PC-9 (cell line): ENCODE results near the gene PIWIL4. TPM values are rescaled to one million over a fixed set of nuclear protein-coding genes. Genes with fewer than 3 reads are reported as not detected.

Source experiments
- BruUV-seq: library from RNA; stranded (reverse); fragments of 400-500 nt; replicated peaks from 2 replicates; lab custom pipeline; 2021; lab: Mats Ljungman, UMichigan
- CTCF ChIA-PET: fragments of 300-600 bp; sonication (Branson Sonifier 250); formaldehyde crosslinking; loops from one replicate; lab custom pipeline; 2022; ENCODE audit warnings: antibody characterized with exemption; lab: Charles Lee
- POLR2A ChIA-PET: fragments of 300-600 bp; sonication (Branson Sonifier 250); formaldehyde crosslinking; loops from one replicate; lab custom pipeline; 2022; ENCODE audit warnings: antibody characterized with exemption; ENCODE audit not compliant: unreplicated experiment; lab: Charles Lee
- DNase-seq, 2 experiments: peaks; one replicate each; pipeline versions ENCODE4 v3.0.0 to v3.0.0-alpha.2; 2015 to 2022; ENCODE audit warnings: mixed read lengths in 1 of 2
- H2AFZ ChIP-seq: fragments of 200-600 bp; sonication (generic); 2 replicates; pipeline ENCODE4 v1.8.1; 2017; ENCODE audit warnings: antibody characterized with exemption
- H3F3A ChIP-seq: fragments of 200-600 bp; sonication (generic); 2 replicates; pipeline ENCODE4 v1.8.1; 2017; ENCODE audit warnings: antibody characterized with exemption, mild to moderate bottlenecking, low read depth; ENCODE audit not compliant: insufficient read depth
- H3K27ac ChIP-seq: fragments of 200-600 bp; sonication (generic); 2 replicates; pipeline ENCODE4 v1.6.1; 2016; ENCODE audit warnings: mixed run types
- H3K27me3 ChIP-seq: fragments of 200-600 bp; sonication (generic); 2 replicates; pipeline ENCODE4 v1.6.1; 2016; ENCODE audit warnings: low read depth, mixed run types; ENCODE audit not compliant: insufficient read depth
- H3K36me3 ChIP-seq: fragments of 200-600 bp; sonication (generic); 2 replicates; pipeline ENCODE4 v1.6.1; 2016; ENCODE audit warnings: low read depth, mixed run types
- H3K4me1 ChIP-seq: fragments of 200-600 bp; sonication (generic); replicated peaks from 2 replicates; pipeline ENCODE4 v1.6.1; 2016; ENCODE audit warnings: mixed run types; ENCODE audit not compliant: insufficient read depth
- H3K4me2 ChIP-seq: fragments of 200-600 bp; sonication (generic); 2 replicates; pipeline ENCODE4 v1.6.1; 2017; ENCODE audit warnings: mixed run types
- H3K4me3 ChIP-seq: fragments of 200-600 bp; sonication (generic); 2 replicates; pipeline ENCODE4 v1.6.1; 2016; ENCODE audit warnings: mixed run types
- H3K79me2 ChIP-seq: fragments of 200-600 bp; sonication (generic); 2 replicates; pipeline ENCODE4 v1.6.1; 2017; ENCODE audit warnings: low read depth, mixed run types
- H3K9me2 ChIP-seq: fragments of 200-600 bp; sonication (generic); 2 replicates; pipeline ENCODE4 v1.8.1; 2017; ENCODE audit warnings: mild to moderate bottlenecking; ENCODE audit not compliant: insufficient read depth
- H3K9me3 ChIP-seq: fragments of 200-600 bp; sonication (generic); 2 replicates; pipeline ENCODE4 v1.8.1; 2016; ENCODE audit warnings: low read depth; ENCODE audit not compliant: insufficient read depth
- H4K20me1 ChIP-seq: fragments of 200-600 bp; sonication (generic); 2 replicates; pipeline ENCODE4 v1.8.1; 2017; ENCODE audit not compliant: insufficient read depth
- CTCF ChIP-seq: fragments of 200-600 bp; sonication (generic); conservative IDR thresholded peaks from 2 replicates; pipeline ENCODE4 v1.6.1; 2017; ENCODE audit warnings: mixed run types, antibody characterized with exemption, mild to moderate bottlenecking, moderate library complexity
- EZH2 ChIP-seq: fragments of 200-600 bp; sonication (generic); IDR thresholded peaks from 2 replicates; pipeline ENCODE4 v1.8.0; 2017; ENCODE audit warnings: antibody characterized with exemption, low read depth
- intact Hi-C: fragments of 100-400 bp; cut with micrococcal nuclease; formaldehyde crosslinking; loops from one replicate; pipeline ENCODE4 v1.10.0; 2022; ENCODE audit not compliant: unreplicated experiment
- total RNA-seq: library from RNA; stranded (reverse); gene quantifications from 2 replicates; pipeline ENCODE4 v1.2.3, GENCODE V29; 2021

PIWIL4 gene
- total RNA-seq, 1 experiment from 2014 or later: 0.26 TPM

- intact Hi-C loops: no loop called here
- Histone ChIP-seq H3K4me3 (no peak overlapping the region), H3F3A (peaks cover 31% of the 10 kb centered on the region), H3K79me2 (no peaks in the 10 kb centered on the region), H3K27me3 (no peaks in the 10 kb centered on the region), H3K36me3 (no peaks in the 10 kb centered on the region), H2AFZ (no peak overlapping the region), H3K27ac (peak overlapping the region; percentile 60), H4K20me1 (no peaks in the 10 kb centered on the region), H3K4me2 (peak overlapping the region; percentile 48), H3K9me3 (peaks cover 20% of the 10 kb centered on the region), H3K9me2 (no peaks in the 10 kb centered on the region), H3K4me1 (peaks cover 45% of the 10 kb centered on the region)
- ChIA-PET CTCF (interaction anchor here (0.9 kb wide), 1 partner anchor 39 kb away, joined by 6 read pairs; no protein-coding TSS in a partner anchor), POLR2A (interaction anchor here (0.6 to 0.7 kb wide), 5 partner anchors 16 to 569 kb away, joined by 3 to 9 read pairs (median 3); partner anchors contain the start of gene SESN3)
- BruUV-seq: no TSS peak
- TF ChIP-seq CTCF: no peak
- no peak for TF ChIP-seq EZH2
- DNase-seq: peak in 1 of 2 experiments; percentile 77
Observed at GRCh38 chr11:94662065-94662779, 95.1 kb downstream of the PIWIL4 start.

DNA sequence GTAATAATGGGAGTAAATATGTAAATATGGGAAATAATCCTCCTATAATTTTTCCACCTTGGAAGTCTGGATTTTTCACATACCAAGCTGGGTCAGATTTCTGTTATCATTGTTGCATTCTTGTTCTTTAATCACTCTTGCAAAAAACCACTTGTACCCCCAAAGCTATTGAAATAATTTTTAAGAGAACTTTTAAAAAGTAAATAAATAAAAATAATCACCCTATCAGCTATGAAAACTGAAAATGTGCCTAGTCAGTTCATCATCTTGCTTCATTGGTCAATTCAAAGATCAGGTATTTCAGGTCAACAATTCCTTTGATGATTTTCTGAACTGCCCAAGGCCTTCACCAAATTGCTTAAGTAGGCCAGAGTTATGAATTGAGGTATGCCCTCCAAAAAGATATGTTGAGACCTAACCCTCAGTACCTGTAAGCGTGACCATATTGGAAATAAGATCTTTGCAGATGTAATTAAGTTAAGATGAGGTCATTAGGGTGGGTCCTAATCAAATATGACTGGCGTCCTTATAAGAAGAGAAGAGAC is 95.8 kb downstream of the PIWIL4 start:
- Histone ChIP-seq H3K27me3 (no peaks in the 10 kb centered on the region), H3K36me3 (no peaks in the 10 kb centered on the region), H3K4me3 (no peak overlapping the region), H4K20me1 (no peaks in the 10 kb centered on the region), H3K9me2 (no peaks in the 10 kb centered on the region), H3K27ac (peak overlapping the region; percentile 60), H3K79me2 (no peaks in the 10 kb centered on the region), H2AFZ (no peak overlapping the region), H3K9me3 (peaks cover 14% of the 10 kb centered on the region), H3F3A (peaks cover 31% of the 10 kb centered on the region), H3K4me1 (peaks cover 47% of the 10 kb centered on the region), H3K4me2 (peak overlapping the region; percentile 48)
- CTCF ChIA-PET: interaction anchor here (0.9 kb wide), 1 partner anchor 40 kb away, joined by 6 read pairs; no protein-coding TSS in a partner anchor
- no TSS peak for BruUV-seq
- peak in 1 of 2 experiments; percentile 90 for DNase-seq
- POLR2A ChIA-PET: interaction anchor here (0.7 to 0.8 kb wide), 4 partner anchors 11 to 128 kb away, joined by 3 to 8 read pairs (median 4); no protein-coding TSS in a partner anchor
- intact Hi-C loops: no loop called here
- TF ChIP-seq CTCF: no peak
- no peak for TF ChIP-seq EZH2

DNA sequence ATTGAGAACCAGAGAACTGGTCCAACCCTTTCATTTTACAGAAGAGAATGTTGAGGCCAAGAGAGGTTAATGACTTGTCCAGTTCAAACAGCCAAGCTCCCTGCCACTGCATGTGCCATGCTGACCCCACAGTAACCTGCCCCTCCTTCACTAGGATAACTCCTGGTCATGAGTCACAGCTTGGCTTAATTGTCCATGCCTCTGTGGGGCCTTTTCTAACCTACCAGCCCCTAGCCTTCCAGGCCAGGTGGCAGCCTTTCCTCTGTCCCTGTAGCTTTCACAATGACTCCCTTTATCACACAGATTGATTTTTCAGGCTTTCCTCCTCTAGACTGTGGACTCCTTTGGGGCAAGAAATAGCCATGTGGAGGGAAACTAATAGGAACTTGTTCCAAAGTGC is 97.2 kb downstream of the PIWIL4 start:
- H3K36me3 ChIP-seq: no peaks in the 10 kb centered on the region
- no peak overlapping the region for H3K4me3 ChIP-seq
- H3K4me2 ChIP-seq: peak overlapping the region; percentile 44
- no peaks in the 10 kb centered on the region for H3K27me3 ChIP-seq
- H3F3A ChIP-seq: peaks cover 31% of the 10 kb centered on the region
- H3K4me1 ChIP-seq: peaks cover 48% of the 10 kb centered on the region
- no peaks in the 10 kb centered on the region for H4K20me1 ChIP-seq
- ChIA-PET CTCF (no interaction called here), POLR2A (interaction anchor here (0.6 kb wide), 2 partner anchors 42 to 82 kb away, joined by 4 to 17 read pairs; no protein-coding TSS in a partner anchor)
- no peaks in the 10 kb centered on the region for H3K9me2 ChIP-seq
- intact Hi-C loops: no loop called here
- H3K27ac ChIP-seq: peak overlapping the region; percentile 65
- no peaks in the 10 kb centered on the region for H3K79me2 ChIP-seq
- BruUV-seq: no TSS peak
- peak; percentile 41 to 86 for DNase-seq
- H3K9me3 ChIP-seq: peaks cover 11% of the 10 kb centered on the region
- TF ChIP-seq CTCF (no peak), EZH2 (no peak)
- H2AFZ ChIP-seq: no peak overlapping the region
